GM19372 (cell line): ENCODE measurements around the gene FOXA1.
"Not testable (repeated sequence)": the region's sequence is repeated elsewhere in the genome, so short reads cannot be mapped to it uniquely, and the experiment has no call there.

Experiments used
- ATAC-seq: cut with Tn5 transposase; IDR thresholded peaks from one replicate; pipeline ENCODE4 v1.9.1; 2021; ENCODE audit warnings: mild to moderate bottlenecking, low read depth, moderate library complexity; ENCODE audit not compliant: unreplicated experiment

The FOXA1 gene

DNA sequence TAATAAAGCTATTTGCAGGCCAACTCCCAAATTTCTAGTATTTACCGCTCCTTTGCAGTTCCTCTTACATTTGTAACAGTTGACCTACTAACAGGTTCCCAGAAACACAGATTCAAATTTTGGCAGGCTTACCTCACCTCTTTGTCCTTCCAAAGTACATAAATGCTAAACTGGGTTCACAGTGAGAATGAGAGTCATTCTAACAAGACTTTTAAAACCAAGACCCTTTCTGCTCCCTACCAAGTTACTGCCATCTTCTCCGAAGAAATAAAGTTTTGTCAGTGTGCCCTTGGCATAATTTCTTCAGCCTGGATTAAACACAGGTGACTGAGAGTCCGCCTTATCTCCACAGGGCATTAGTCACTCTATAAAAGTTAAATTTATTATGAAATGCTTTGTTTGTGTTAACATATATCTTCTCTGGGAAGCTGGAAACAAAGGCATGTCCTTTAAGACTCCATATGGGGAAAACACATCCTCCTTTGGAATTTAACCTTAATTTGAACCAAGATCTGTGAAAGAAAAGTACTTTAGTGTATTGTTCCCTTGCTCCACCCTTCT lies 28.2 kb downstream of the FOXA1 start:
- no peak for ATAC-seq

DNA sequence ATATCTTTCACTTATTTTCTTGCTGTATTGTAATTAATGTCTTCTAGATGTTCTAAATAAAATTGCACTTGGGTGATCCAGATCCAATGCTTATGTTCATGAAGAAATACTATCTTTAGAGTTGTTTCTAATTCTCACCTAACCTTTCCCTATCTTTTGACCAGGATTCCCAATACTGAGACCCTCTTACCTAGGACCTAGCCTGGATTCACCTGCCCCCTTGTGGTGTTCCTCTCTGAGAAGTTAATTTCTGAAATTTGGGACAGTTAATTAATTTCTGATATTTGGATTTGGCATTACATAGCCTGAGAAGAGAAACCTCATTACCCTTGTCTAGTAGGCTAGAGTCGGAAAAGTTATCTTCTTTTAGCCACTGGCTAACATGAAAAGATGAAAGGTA lies 29.5 kb downstream of the FOXA1 start:
- no peak for ATAC-seq

DNA sequence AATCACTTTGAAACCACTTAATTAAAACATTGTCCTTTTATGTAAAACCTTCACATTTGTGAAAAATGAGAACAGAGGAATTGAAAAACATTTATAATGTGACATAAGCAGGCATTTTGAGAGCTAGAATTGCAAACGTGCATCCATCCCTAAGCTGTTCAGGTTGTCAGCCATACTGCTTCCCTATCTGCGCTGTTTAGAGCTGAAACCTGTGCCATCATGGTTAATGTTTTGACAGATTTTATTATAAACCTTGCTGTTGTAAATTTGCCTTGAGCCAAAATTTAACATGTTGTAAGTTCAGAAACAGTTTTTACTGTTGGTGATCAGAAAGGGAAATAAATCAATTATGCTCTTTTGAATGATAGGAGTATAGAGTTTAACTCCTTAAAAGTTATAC lies 31.9 kb downstream of the FOXA1 start:
- no peak for ATAC-seq

DNA sequence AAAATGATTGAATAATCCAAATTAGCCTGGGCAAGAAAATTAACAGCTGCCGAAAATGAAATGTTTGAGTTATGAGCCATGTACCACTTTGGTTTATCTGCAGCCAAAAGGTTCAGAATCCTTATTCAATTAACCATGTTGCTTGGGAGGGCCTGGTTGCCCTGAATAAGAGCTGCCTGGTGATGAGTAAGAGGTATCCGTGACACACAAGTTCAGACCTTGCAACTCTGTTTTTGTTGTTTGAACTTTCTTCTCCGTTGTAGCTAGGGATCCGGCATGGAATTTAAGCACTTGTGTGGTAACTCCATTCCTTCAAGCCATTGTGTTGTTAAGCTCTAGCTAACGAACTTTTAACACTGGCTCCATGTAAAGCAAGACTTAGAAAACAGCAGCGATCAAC lies 35.7 kb downstream of the FOXA1 start:
- no peak for ATAC-seq

DNA sequence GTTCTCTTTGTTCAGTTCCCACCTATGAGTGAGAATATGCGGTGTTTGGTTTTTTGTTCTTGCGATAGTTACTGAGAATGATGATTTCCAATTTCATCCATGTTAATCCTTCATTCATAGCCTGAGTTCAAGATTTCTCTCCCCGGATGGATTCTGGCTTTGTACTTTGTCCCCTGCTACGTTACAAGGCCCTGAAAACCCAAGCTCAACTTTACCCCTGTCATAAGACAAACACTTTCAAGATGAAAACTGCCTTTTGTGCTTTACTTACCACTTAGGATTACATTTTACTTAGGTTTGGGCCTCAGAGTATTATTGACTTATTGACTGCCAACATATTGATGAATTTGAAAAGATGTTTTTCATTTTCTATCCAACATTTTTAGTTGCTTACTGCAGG lies 36.3 kb downstream of the FOXA1 start:
- no peak for ATAC-seq

DNA sequence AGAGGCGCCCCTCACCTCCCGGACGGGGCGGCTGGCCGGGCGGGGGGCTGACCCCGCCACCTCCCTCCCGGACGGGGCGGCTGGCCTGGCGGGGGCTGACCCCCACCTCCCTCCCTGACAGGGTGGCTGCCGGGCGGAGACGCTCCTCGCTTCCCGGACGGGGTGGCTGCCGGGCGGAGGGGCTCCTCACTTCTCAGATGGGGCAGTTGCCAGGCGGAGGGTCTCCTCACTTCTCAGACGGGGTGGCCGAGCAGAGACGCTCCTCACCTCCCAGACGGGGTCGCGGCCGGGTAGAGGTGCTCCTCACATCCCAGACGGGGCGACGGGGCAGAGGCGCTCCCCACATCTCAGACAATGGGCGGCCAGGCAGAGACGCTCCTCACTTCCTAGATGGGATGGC lies 39.5 kb downstream of the FOXA1 start:
- not testable (repeated sequence) for ATAC-seq

DNA sequence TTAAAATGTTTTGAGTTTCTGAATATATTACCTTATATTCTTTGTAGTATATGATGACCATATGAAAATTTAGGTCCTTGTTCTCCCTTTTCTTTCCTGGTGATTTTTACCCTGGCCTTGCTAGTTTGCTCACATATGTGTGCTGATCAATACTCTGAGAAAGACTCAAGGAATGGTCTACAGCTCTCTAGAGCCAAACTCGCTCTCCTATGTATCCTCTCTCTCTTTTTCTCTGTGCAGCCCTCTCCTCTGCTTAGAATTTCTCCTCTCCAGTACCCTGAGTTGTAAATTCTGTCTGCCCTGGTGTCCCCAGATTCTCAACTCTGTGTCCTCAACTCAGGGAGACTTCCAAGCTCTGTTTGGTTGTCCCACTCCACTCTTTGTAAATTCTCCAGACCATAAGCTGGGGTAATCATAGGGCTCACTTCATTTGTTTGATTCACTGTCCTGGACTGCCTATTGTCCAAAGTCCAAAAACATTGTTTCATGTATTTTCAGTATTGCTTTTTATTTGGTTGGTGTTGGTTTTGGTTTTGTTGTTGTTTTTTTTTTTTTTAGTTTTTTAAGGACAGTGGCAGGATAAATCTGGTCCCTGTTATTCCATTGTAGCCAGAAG lies 41.0 kb downstream of the FOXA1 start:
- ATAC-seq = no peak

DNA sequence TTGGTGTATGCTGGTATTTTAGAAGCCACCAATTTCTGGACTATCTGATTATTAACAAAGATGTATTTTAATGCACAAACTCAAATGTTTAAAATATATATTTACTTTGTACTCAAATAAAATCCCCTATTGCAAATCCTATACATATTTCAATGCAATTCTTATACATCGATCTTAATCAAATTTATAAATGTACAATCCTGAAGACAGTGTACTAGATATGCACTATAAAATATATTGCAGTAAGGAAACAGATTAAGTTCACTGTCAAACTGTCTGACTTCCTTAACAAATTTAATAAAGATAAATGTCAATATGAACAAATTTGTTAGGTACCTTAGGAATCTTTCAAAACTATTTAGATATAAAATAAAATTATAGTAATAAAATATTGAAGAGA lies 43.9 kb downstream of the FOXA1 start:
- no peak for ATAC-seq

DNA sequence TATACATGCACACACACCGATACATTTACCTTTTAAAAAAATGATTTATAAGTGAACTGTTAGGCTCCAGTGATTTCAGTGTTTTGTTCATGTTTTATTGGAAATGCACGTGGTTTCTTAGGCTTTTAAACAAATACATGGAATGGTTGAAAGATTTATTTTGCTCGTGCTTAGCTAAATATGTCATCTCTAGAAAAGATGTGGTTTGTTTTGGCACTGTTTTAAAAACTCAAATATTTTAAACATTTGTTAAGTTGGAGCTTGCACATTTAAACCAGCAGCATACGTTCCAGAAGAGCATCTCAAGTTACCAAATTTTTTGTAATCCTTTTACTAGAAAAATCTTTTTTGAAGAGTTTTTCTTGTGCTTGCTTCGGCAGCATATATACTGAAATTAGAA lies 44.5 kb downstream of the FOXA1 start:
- ATAC-seq = no peak

DNA sequence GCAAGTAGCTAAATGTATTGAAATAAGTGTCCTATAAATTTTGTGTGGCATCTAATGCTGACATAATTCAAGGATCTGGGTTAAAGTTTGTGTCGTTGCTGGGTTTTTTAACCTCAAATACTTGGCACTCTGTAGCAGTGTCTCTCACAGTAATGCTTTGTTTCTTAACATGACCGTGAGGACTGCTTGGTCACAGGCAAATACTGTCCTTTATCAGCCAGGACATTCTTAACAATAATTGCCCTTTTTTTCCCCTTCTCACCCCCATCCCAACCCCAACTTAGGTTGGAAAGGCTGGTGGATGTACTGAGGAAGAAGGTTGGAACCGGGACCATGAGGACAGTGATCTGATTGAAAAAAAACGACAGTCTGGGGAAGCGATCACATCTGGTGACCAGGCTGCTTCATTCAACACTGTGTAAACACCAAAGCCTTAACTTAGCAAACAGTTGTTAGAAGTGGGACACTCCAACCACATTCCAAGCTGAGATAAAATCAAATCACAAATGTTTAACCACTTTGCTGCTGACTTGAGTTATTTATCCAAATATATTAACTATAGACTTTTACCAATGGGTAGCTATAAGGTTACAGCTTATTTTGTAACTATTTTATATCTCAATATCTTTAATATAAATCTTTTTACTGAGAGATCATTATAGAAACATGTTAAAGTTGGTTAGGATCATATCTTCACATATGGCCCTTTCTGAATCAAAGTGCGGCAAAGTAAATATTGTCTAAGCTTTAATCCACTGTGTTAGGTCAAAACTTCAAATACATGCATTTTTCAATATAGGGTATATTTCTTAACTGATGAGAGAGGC lies 48.2 kb downstream of the FOXA1 start:
- no peak for ATAC-seq

DNA sequence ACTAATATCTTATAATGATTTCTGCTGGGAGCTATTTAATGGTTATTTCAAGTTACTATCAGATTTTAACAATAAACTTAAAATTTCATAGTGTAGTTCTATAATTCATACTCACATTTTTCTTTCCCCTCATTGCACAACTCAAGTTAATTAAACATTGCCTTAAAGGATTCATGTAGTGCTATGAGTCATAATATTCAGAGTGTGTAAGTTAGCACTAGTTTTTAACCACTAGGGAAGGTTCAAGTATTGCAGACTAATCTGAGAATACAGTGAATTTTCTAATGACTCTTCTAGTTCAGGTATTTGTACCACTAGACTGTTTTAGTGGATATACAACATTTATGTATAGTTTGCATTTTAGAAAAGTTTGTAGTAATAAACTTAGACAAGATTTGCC lies 49.9 kb downstream of the FOXA1 start:
- ATAC-seq = no peak

DNA sequence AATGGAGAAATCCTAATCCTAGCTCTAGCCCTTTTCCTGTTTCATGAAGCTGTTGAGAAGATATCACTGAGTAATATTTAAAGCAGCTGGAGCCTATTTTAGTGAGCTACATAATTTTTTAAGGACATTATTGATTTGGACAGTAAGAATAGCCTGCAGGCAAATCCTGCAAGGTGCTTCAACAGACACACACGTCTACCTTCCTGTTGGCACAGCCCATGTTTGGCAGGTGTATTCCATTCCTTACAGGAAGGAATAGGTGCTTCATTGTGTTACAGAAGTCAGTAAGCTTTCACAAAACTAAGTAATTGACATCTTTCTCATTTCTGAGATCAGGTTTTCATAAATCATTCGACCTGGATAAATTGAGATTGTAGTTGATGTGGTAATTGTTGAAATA lies 50.6 kb downstream of the FOXA1 start:
- ATAC-seq = no peak

DNA sequence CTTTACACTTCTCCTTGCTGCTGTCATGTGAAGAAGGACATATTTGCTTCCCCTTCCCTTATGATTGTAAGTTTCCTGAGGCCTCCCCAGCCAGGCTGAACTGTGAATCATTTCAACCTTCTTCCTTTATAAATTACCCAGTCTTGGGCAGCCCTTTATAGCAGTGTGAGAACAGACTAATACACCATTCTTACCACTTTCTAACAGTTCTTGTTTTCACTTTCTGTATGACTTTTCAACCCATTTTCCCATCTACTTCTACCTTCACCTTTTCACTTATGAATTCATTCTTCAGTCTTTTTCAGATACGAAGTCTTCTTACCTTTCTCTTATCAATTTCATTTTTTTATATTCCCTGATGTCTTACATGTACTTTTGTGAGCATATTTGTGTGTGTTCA lies 55.1 kb downstream of the FOXA1 start:
- no peak for ATAC-seq
